GM21367 (cell line): ENCODE measurements around the gene PRKAR2B.
"Not testable (repeated sequence)": the region's sequence is repeated elsewhere in the genome, so short reads cannot be mapped to it uniquely, and the experiment has no call there.

ENCODE experiments used
- ATAC-seq: cut with Tn5 transposase; IDR thresholded peaks from one replicate; pipeline ENCODE4 v1.9.1; 2021; ENCODE audit not compliant: unreplicated experiment

Gene PRKAR2B

GRCh38 chr7:107151538-107151937 lies 107.0 kb downstream of the PRKAR2B start:
- no peak for ATAC-seq

- ATAC-seq: no peak
Measured at GRCh38 chr7:107152011-107152410, 107.5 kb downstream of the PRKAR2B start.

GRCh38 chr7:107154826-107155225 lies 110.3 kb downstream of the PRKAR2B start:
- ATAC-seq: no peak

GRCh38 chr7:107155726-107156125 lies 111.2 kb downstream of the PRKAR2B start:
- ATAC-seq: not testable (repeated sequence)

- no peak for ATAC-seq
Measured at GRCh38 chr7:107157091-107157490, 112.6 kb downstream of the PRKAR2B start.

GRCh38 chr7:107158028-107158427 lies 113.5 kb downstream of the PRKAR2B start:
- ATAC-seq: no peak

- no peak for ATAC-seq
Measured at GRCh38 chr7:107160389-107160788, 115.9 kb downstream of the PRKAR2B start.

- no peak for ATAC-seq
Measured at GRCh38 chr7:107161415-107161814, 116.9 kb downstream of the PRKAR2B start.

GRCh38 chr7:107162475-107162874 lies 118.0 kb downstream of the PRKAR2B start:
- no peak for ATAC-seq

GRCh38 chr7:107164092-107164491 lies 119.6 kb downstream of the PRKAR2B start:
- ATAC-seq: no peak

GRCh38 chr7:107165341-107165740 lies 120.8 kb downstream of the PRKAR2B start:
- no peak for ATAC-seq

GRCh38 chr7:107166736-107167426 lies 122.4 kb downstream of the PRKAR2B start:
- no peak for ATAC-seq

GRCh38 chr7:107167483-107168232 lies 123.2 kb downstream of the PRKAR2B start:
- ATAC-seq: no peak

GRCh38 chr7:107168233-107169119 lies 124.0 kb downstream of the PRKAR2B start, which contains the start of gene HBP1:
Gene HBP1 (plus strand): TSS chr7:107169003. CDS start chr7:107179894, 10,891 bp downstream.
- ATAC-seq: peak; percentile 85

- peak; percentile 24 for ATAC-seq
Measured at GRCh38 chr7:107169120-107170050, 124.9 kb downstream of the PRKAR2B start.

GRCh38 chr7:107170051-107170915 lies 125.8 kb downstream of the PRKAR2B start:
- ATAC-seq: no peak

GRCh38 chr7:107171496-107171895 lies 127.0 kb downstream of the PRKAR2B start:
- ATAC-seq: no peak

- ATAC-seq: no peak
Measured at GRCh38 chr7:107172276-107173032, 127.9 kb downstream of the PRKAR2B start.

GRCh38 chr7:107173191-107173590 lies 128.7 kb downstream of the PRKAR2B start:
- ATAC-seq: no peak
